Activated CD4-positive, alpha-beta T cell treated with anti-CD3 and anti-CD28 coated beads, Interleukin-2, amount 50 U/mL, for 48 hours (primary cell): ENCODE data around the gene ACIN1.
"Not testable (repeated sequence)": the region's sequence is repeated elsewhere in the genome, so short reads cannot be mapped to it uniquely, and the experiment has no call there.

ENCODE experiments used
- DNase-seq, 2 experiments: peaks; one replicate each; pipeline ENCODE4 v3.0.0-alpha.2; 2020

ACIN1 gene

DNA sequence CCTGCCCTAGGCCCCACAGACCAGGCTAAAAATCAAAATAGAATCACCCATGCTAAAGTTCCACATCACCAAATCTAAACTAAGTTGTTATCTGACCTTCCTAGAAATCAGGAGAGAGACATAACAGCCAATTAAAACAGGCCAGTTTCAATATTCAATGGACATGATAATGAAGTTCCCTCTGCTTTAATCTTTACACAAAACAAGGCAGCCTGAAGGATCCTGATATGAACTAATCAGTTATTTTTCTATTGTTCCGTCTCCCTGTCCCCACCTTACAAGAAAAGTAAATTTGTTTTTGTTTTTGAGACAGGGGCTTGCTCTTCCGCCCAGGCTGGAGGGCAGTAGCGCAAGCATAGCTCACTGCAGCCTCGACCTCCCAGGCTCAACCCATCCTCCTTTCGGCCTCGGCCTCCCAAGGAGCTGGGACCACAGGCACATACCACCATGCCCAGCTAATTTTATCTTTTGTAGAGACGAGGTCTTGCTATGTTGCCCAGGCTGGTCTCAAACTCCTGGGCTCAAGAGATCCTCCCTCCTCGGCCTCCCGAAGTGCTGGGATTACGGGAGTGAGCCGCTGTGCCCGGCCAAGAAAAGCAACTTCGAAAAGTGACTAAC, 29.5 kb upstream of the ACIN1 start:
- DNase-seq = no peak

GRCh38 chr14:23123419-23123818, 28.5 kb upstream of the ACIN1 start:
- DNase-seq = no peak

DNA sequence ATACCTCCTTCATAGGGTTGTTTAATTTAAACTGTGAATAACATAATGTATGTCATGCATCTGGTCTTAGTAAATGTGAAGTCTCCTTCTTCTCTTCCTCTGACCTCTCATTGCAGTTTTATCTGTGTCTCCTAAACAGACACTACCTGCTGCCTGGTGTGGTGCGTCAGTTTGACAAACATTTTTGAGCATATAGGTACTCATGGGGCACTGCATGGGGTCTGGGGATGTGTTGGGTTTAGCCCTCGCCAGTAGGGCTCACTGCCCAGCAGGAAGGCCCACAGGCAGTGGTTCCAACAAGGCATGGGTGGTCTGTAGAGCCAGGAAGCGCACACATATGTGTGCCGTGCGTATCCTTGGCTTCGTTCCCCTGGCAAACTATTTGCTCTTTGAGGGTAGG, 27.1 kb upstream of the ACIN1 start:
- DNase-seq = no peak

DNA sequence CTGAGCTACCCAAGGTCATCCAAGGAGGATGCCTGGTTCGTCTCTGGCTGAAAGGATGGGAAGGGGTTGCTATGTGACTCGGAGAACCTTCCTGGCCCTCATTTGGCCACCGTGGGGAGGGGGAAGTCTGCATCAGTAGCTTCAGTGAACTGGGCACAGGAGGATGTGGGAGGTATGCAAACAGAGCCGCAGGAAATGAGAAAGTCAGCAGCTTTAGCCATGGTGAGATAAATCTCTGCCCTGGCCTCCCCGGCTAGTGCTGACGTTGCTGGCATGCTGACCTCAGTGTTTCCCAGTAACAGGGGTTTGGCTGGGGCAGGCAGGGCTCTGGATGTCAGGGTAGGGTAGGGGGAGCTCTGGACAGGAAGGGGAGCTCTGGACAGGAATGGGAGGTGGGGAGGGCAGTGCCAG, 26.4 kb upstream of the ACIN1 start:
- peak; percentile 10 to 17 for DNase-seq

DNA sequence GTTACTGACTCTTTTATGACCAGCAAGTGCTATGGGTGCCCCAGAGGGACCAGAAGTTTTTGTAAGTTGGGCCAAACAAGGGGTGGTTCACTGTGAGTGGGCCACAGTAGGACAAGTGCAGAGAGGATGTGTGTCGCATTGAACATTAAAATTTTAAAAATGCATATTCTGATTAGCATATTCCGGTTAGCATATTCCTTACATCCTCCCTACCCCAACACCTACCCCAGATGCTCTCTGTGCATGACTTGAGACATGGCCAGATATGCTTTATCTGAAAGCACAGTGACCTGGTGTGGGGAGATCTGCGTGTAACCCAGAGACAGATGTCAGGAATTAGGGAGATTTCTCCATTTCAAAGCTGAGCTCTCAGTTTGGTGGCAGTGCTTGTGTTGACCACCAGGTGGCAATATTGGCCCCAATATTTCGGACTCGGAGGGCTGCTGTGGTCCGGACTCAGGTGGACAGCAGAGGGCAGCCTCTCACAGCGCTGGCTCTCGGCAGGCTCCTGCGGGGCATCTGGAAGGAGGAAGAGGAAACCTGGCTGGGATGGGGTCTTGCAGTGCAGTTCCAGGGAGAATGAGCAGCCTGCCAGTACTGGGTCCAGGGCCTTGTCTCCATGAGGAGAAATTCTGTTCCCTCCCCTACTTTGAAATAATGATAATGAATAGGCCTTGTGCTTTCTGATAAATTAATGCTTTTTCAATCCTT, 25.8 kb upstream of the ACIN1 start:
- DNase-seq = peak; percentile 84 to 89

DNA sequence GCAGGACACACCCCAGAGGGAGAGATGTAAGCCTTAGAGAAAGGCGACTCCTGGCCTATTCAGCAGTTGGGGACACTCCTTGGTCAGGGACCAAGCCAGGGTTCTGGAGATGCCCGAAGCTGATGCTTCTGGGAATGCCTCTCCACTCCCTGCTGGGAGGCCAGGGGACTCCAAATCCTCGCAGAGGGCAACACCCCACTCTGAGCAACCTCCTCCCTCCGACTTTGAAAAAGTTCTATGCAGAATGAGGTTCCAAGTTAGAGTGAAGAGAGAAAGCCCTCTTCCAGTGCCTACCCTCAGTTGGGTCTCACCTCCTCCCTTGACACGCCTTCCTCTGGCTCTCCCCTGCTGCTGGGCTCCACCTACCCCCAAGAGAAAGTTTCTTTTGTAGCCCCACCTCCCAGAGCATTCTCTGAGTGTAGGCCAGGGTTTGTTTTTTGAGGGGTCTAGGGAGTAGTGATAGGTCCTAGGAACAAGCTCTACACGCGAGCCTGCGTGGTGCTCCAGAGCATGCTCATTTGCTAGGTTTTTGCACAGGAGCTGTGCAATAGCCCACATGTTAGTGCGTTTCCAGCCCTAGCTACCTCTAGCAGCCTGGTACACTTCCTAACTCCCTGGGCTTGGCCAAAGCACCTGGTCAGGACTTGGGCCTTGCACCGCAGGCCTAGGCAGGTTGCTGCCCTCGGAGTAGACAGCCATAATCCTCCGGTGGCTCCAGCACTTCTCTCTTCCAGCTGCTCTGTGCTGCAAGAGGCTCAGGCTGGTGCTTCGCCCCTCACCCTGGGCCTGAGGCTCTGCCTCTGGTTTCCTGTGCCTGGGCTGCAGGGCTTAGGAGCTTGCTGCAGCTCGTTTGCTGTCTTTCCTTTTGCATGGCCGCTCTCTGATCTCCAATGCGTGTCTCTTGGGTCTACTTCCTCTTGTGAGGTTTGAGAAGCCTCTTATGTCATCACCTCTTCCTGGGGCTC, 24.7 kb upstream of the ACIN1 start:
- DNase-seq = peak; percentile 19 to 24

DNA sequence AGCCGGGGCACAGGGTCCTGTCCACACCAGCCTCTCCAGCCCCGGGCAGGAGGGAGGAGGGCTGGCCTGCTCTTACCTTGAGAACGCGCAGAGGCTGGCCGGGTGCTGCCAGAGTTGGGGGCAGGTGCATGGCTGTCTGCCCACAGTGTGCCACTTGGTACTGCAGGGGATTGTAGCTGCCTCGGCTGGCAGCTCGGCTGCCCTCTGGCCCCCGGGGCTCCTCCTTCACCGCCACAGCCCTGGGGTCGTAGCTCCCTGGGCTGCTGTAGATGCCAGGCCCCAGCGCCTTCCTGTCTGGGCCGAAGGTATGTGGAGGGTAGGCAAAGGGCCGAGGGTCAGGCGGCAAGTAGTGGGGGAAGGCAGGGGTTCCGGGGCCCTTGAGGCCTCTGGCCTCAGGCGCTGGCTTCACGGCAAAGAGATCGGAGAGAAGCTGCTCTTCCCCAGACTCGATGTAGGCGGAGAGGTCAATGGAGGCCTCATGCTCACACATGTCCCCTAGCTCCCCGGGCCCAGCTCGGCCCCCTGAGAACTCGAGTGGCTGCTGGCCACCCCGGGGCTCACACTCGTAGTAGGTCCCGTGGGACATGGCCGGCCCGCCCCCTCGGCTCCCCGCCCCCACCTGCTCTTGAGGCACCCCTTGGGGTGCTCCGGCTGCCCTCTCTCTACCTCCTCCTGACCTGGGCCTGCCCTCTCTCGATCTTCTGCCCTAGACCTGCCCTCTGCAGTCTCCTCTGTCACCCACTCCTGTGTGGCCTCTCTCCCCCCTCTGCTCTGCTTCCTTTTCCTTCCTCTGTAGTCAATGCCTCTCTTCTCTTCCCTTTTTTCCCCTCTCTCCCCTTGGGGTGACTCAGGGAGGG, 23.8 kb upstream of the ACIN1 start, which contains the start of gene CEBPE:
Gene CEBPE, minus strand, starts transcription at position 750 of the 857 bp plus-strand sequence. Its CDS starts 164 bp downstream, at position 586.
- DNase-seq = no peak

GRCh38 chr14:23117371-23118020, 22.6 kb upstream of the ACIN1 start:
- DNase-seq = no peak

DNA sequence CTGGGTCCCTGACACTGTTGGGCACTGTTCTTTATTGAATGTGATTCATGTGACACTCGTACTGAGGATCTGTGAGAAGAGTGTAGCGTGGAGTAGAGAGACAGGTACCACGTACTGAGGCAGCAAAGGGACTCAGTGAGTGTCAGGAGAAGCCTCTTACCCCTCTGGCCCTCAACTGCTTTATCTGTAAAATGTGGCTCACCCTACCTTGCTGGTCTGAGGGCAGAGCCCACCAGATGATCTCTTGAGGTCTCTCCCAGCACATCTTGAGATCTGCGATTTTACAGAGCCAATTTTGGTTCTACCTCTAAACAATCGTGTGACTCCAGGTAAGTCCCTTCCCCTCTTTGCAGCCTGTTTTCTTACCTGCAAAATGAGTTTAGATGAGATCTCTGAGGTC, 21.0 kb upstream of the ACIN1 start:
- no peak for DNase-seq

- no peak for DNase-seq
Observed at GRCh38 chr14:23115039-23115731, 20.2 kb upstream of the ACIN1 start.

GRCh38 chr14:23114669-23115038, 19.7 kb upstream of the ACIN1 start:
- DNase-seq = no peak

DNA sequence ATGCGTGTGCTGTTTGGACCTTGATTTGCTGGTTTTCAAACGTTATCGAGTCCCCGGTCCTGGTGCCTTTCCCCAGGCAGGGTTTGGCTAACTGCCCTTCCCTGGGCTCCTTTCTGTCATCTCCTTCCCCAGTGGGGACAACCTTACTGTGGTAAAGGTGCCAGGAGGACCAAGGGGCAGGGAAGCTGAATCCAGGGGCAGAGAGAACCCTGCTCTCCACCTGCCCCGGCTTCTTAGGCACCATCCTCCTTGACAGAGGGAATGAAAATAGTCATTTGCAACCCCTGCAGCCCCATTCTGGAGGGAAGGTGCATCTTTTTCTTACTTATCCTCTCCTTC, 19.2 kb upstream of the ACIN1 start:
- no peak for DNase-seq

- DNase-seq = no peak
Observed at GRCh38 chr14:23113431-23114119, 18.6 kb upstream of the ACIN1 start.

GRCh38 chr14:23112359-23113178, 17.6 kb upstream of the ACIN1 start:
- DNase-seq = no peak

GRCh38 chr14:23110579-23111365, 15.8 kb upstream of the ACIN1 start:
- no peak for DNase-seq

DNA sequence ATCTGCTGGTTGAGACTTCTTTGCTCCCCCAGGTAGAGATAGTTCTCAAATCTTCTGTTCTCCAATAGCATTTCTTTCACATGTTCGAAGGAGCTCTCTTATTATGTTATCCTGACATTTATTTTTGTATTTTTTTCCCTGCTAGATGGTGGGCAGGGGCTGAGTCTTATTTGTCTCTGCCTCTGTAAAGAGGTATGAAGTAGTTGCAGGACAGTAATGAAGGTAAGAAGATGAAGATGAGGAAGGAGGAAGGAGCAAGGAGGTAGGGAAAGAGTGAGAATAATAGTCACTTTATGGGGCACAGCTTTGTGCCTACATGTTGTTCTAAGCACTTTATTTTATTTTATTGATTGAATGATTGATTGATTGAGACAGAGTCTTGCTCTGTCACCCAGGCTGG, 14.8 kb upstream of the ACIN1 start:
- DNase-seq = no peak

- DNase-seq = not testable (repeated sequence)
Observed at GRCh38 chr14:23108169-23108568, 13.2 kb upstream of the ACIN1 start.

DNA sequence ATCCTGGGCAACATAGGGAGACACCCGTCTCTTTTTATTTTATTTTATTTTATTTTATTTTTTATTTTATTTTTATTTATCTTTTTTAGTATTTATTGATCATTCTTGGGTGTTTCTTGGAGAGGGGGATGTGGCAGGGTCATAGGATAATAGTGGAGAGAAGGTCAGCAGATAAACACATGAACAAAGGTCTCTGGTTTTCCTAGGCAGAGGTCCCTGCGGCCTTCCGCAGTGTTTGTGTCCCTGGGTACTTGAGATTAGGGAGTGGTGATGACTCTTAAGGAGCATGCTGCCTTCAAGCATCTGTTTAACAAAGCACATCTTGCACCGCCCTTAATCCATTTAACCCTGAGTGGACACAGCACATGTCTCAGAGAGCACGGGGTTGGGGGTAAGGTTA, 12.7 kb upstream of the ACIN1 start:
- not testable (repeated sequence) for DNase-seq

GRCh38 chr14:23106747-23107045, 11.8 kb upstream of the ACIN1 start:
- no peak for DNase-seq
